NCI-H2081 (cell line): Measurements from ENCODE around the gene CEBPA.

Source experiments
- DNase-seq, 2 experiments: peaks; one replicate each; lab custom pipeline; 2025; lab: John Stamatoyannopoulos, UW

The CEBPA gene

GRCh38 chr19:33270769-33271168, 31.6 kb downstream of the CEBPA start:
- DNase-seq = no peak

- no peak for DNase-seq
These were observed 33.3 kb downstream of the CEBPA start for GRCh38 chr19:33269016-33269415.

- DNase-seq = no peak
These were observed 34.0 kb downstream of the CEBPA start for GRCh38 chr19:33268162-33268991.

- DNase-seq = no peak
These were observed 34.6 kb downstream of the CEBPA start for GRCh38 chr19:33267706-33268105.

GRCh38 chr19:33266974-33267484, 35.3 kb downstream of the CEBPA start:
- no peak for DNase-seq

- no peak for DNase-seq
These were observed 37.4 kb downstream of the CEBPA start for GRCh38 chr19:33264881-33265445.

- no peak for DNase-seq
These were observed 38.9 kb downstream of the CEBPA start for GRCh38 chr19:33263325-33264023.

- no peak for DNase-seq
These were observed 40.7 kb downstream of the CEBPA start for GRCh38 chr19:33261511-33262189.

- DNase-seq = no peak
These were observed 41.5 kb downstream of the CEBPA start for GRCh38 chr19:33260628-33261418.

- no peak for DNase-seq
These were observed 42.8 kb downstream of the CEBPA start for GRCh38 chr19:33259539-33259938.

- no peak for DNase-seq
These were observed 44.5 kb downstream of the CEBPA start for GRCh38 chr19:33257828-33258227.

GRCh38 chr19:33256261-33256660, 46.1 kb downstream of the CEBPA start:
- no peak for DNase-seq

GRCh38 chr19:33255781-33256180, 46.6 kb downstream of the CEBPA start:
- DNase-seq = no peak

GRCh38 chr19:33254245-33254824, 48.0 kb downstream of the CEBPA start:
- no peak for DNase-seq

GRCh38 chr19:33252971-33253370, 49.4 kb downstream of the CEBPA start:
- DNase-seq = no peak

GRCh38 chr19:33252418-33252962, 49.8 kb downstream of the CEBPA start:
- no peak for DNase-seq

- no peak for DNase-seq
These were observed 50.7 kb downstream of the CEBPA start for GRCh38 chr19:33251526-33252090.

GRCh38 chr19:33251076-33251475, 51.3 kb downstream of the CEBPA start:
- DNase-seq = no peak

GRCh38 chr19:33250500-33250899, 51.8 kb downstream of the CEBPA start:
- DNase-seq = no peak
